ENCODE results near the gene MRM2. TPM values are rescaled to one million over a fixed set of nuclear protein-coding genes. Genes with fewer than 3 reads are reported as not detected.

The MRM2 gene
- total and polyA plus RNA-seq, 10 of the 15 experiments (the other 5 are each of a cell fraction or from before 2014, with no cell fraction given) = 43.2 to 128 (median 71.4) TPM

DNA sequence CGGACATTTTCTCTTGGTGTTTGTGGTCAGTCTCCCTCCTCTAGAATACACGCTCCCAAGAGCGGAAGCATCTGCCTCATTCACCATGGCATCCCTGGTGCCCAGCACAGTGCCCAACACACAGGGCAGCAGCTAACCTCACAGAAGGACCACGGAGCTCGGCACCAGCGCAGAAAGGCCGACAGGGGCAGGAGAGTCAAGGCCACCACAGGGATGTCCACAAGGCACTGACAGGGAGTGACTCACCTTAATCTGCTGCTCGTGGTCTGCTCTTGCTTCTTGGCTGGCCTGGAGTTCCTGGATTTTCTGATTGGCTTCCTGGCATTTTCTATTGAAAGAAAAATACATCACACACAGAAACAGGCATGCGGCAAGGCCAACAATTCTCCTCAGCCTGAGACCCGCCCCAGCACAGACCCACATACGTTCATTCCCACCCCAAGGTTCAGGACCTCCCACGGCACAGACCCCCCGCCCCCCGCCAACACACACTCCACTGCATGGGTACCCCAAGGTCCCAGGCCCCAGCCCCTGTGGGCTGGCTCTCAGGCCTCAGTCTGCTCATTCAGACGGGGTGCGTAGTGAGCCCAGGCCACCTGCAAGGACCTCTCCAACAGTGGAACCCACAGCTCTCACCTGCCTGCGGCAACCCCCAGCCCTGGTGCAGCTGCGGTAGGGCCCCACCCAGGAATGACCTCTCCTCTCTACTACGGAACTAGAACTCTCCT lies 24.1 kb downstream of the MRM2 start (continued):
- TF ChIP-seq TCF3 (IDR thresholded peaks at IDR 0.05; ENCODE audit: borderline replicate concordance, insufficient read depth, low read depth, low read length) = no peak
- TF ChIP-seq MEF2B (IDR thresholded peaks at IDR 0.05; ENCODE audit: partially characterized antibody, poor library complexity, severe bottlenecking) = no peak
- no peak for TF ChIP-seq HDAC2 (IDR thresholded peaks at IDR 0.05)
- TF ChIP-seq POLR2AphosphoS5 (IDR thresholded peaks at IDR 0.05; ENCODE audit: low read length) = no peak
- TF ChIP-seq POLR2A (IDR thresholded peaks at IDR 0.05; ENCODE audit: low read depth, low read length) = no peak
- TF ChIP-seq TAF1 (IDR thresholded peaks at IDR 0.05; ENCODE audit: borderline replicate concordance, low read depth, low read length) = no peak
- TF ChIP-seq NFXL1 (IDR thresholded peaks at IDR 0.05; ENCODE audit: borderline replicate concordance) = no peak
- TF ChIP-seq KDM1A (IDR thresholded peaks at IDR 0.05; ENCODE audit: borderline replicate concordance) = no peak
- no peak for TF ChIP-seq TARDBP (IDR thresholded peaks at IDR 0.05; ENCODE audit: borderline replicate concordance)
- no peak for TF ChIP-seq BHLHE40 (IDR thresholded peaks at IDR 0.05; ENCODE audit: borderline replicate concordance in 1 of 2, low read depth in 2 of 2, low read length in 1 of 2)

- CTCF ChIA-PET = interaction anchor here (0.6 kb wide), 1 partner anchor 155 kb away, joined by 3 read pairs; no protein-coding TSS in a partner anchor
- no peak overlapping the region for H3K4me2 ChIP-seq (ENCODE audit: control insufficient read depth, insufficient read depth)
- H3K4me1 ChIP-seq (ENCODE audit: control insufficient read depth, insufficient read depth, low read length) = no peaks in the 10 kb centered on the region
- 94% methylated on average over 10 of the region's 10 CpGs for WGBS (ENCODE audit: insufficient coverage, insufficient replicate concordance, low lambda C conversion rate, missing lambda C conversion rate)
- no peak overlapping the region for H3K27ac ChIP-seq (ENCODE audit: control insufficient read depth, insufficient read depth)
- no peak overlapping the region for H3K9ac ChIP-seq (ENCODE audit: control insufficient read depth, insufficient read depth, low read length)
- BruUV-seq (replicated peaks) = no TSS peak
- H2AFZ ChIP-seq (ENCODE audit: control insufficient read depth, low read depth, low read length) = no peak overlapping the region
- H4K20me1 ChIP-seq (ENCODE audit: control insufficient read depth, insufficient read depth) = no peaks in the 10 kb centered on the region
- no peaks in the 10 kb centered on the region for H3K9me3 ChIP-seq (replicated peaks; ENCODE audit: control insufficient read depth, insufficient read depth, low read length)
- no peaks in the 10 kb centered on the region for H3K27me3 ChIP-seq (replicated peaks in 1 of 2; ENCODE audit: control insufficient read depth in 2 of 2, insufficient read depth in 2 of 2, low read length in 1 of 2)
- in situ Hi-C loops (cut with MboI) = loop anchor here (10.0 kb wide), 1 partner anchor 552 kb away; no protein-coding TSS in a partner anchor
- no peak for ATAC-seq
- DNase-seq (ENCODE audit: low read depth, low spot score) = no peak
- intact Hi-C loops (cut with micrococcal nuclease; ENCODE audit: unreplicated experiment) = no loop called here
- no peaks in the 10 kb centered on the region for H3K79me2 ChIP-seq (ENCODE audit: control insufficient read depth, insufficient read depth, low read length)
- SMC1A ChIA-PET (ENCODE audit: uncharacterized antibody, unreplicated experiment) = no interaction called here
- RAD21 ChIA-PET (ENCODE audit: unreplicated experiment) = no interaction called here
- POLR2A ChIA-PET = no interaction called here
- no peak for FAIRE-seq
- H3K36me3 ChIP-seq (ENCODE audit: control insufficient read depth in 2 of 2, insufficient read depth in 2 of 2, low read length in 1 of 2) = peaks cover 30 to 50% of the 10 kb centered on the region in 2 experiments
- no peak overlapping the region for H3K4me3 ChIP-seq
- TF ChIP-seq IKZF1 (conservative IDR thresholded peaks at IDR 0.05) (no peak), IRF3 (IDR thresholded peaks at IDR 0.05) (no peak), TCF7 (IDR thresholded peaks at IDR 0.05; ENCODE audit: borderline replicate concordance) (no peak), EGR1 (IDR thresholded peaks at IDR 0.05; ENCODE audit: borderline replicate concordance in 1 of 2, low read depth in 2 of 2, low read length in 2 of 2) (no peak), ETV6 (conservative IDR thresholded peaks at IDR 0.05 in 1 of 2, IDR thresholded peaks at IDR 0.05 in 1 of 2; ENCODE audit: borderline replicate concordance in 1 of 2, low read depth in 1 of 2) (no peak), NR2C2 (IDR thresholded peaks at IDR 0.05; ENCODE audit: borderline replicate concordance, control insufficient read depth, insufficient read length, low read depth) (no peak), CTCF (IDR thresholded peaks at IDR 0.05 in 2 of 3, conservative IDR thresholded peaks at IDR 0.05 in 1 of 3; ENCODE audit: control insufficient read depth in 2 of 3, extremely low read depth in 1 of 3, insufficient read depth in 1 of 3, low read depth in 3 of 3, low read length in 3 of 3) (no peak), YY1 (IDR thresholded peaks at IDR 0.05; ENCODE audit: low read depth, low read length) (no peak), FOXK2 (IDR thresholded peaks at IDR 0.05) (no peak), RAD21 (IDR thresholded peaks at IDR 0.05; ENCODE audit: insufficient read depth, low read depth, low read length) (no peak)
Measured at GRCh38 chr7:2217206-2217605, 24.8 kb downstream of the MRM2 start.
